NCI-H1092 (cell line): ENCODE data around the gene TOP3B.

ENCODE experiments used
- DNase-seq: peaks from one replicate; lab custom pipeline; 2025; lab: John Stamatoyannopoulos, UW

Gene TOP3B

GRCh38 chr22:22013559-22014284 lies 31.1 kb upstream of the TOP3B start:
- DNase-seq, result no peak

DNA sequence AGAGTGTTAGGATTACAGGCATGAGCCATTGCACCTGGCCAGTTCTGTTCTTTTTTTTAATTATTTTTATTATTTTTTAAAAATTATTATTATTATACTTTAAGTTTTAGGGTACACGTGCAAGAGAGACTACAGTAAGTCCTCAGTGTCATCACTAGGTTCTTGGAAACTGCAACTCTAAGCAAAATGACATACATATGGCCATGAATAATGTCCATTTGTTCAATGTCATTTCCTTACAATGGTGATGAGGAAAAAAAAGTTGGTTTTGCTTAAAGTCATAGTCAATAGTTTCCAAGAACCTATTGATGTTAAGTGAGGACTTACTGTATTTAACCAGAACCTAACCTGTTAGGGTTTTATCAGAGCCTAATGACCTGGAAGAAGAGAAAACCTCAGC lies 29.4 kb upstream of the TOP3B start:
- no peak for DNase-seq

DNA sequence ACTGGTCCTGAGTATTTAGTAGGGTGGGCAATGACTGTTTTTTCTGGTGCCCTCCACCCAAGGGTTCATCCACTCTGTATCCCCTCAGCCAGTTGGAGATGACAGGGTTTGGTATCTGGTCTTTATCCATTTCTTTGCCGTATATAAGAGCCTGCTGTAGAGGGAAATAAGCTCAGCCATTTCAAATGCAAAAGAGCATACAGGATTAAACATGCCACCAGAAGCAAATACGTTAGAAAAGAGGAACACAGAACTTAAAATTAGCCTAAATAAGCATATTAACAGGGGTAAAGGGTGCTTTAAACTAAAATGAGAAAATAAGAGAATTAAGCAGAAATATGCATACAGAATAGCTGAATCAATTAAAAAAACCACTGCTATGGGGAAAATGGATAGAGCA lies 27.8 kb upstream of the TOP3B start:
- DNase-seq, result no peak

DNA sequence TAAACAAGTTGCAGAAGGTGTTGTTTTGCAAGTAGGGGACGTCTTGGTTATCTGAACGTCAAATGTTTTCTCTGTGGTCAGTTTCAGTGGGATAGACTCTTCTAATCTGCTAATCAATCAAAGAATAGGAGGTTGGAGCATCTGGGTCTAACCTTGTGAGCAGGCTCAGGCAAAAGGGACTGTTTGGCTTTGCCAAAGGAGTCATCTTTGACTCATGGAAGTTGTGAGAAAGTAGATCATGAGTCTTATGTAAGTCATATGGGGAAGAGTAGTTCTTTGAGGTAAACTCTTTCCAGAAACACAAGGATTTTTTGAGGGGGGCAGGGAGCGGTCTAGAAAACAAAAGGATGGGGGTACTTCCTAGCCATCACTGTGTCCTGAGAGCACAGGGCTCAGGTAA lies 27.1 kb upstream of the TOP3B start:
- DNase-seq, result no peak

DNA sequence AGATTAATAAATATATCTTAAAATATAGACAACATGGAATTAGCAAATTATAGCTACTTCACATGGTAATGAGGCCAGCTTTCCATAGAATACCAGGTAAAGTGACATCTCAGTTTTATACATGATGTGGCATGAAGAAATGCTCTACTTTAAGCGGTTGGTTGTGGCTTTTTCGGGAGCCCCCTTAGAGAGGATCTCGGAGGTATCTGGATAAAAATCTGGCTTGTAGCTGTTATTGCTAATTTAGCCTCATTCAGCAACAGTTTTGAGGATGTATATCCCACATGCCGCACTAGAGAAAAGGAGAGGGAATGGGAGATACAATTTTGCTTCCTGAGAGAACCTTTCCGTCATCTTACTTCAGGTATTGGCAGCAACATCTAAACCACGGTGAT lies 24.0 kb upstream of the TOP3B start:
- DNase-seq, result no peak

DNA sequence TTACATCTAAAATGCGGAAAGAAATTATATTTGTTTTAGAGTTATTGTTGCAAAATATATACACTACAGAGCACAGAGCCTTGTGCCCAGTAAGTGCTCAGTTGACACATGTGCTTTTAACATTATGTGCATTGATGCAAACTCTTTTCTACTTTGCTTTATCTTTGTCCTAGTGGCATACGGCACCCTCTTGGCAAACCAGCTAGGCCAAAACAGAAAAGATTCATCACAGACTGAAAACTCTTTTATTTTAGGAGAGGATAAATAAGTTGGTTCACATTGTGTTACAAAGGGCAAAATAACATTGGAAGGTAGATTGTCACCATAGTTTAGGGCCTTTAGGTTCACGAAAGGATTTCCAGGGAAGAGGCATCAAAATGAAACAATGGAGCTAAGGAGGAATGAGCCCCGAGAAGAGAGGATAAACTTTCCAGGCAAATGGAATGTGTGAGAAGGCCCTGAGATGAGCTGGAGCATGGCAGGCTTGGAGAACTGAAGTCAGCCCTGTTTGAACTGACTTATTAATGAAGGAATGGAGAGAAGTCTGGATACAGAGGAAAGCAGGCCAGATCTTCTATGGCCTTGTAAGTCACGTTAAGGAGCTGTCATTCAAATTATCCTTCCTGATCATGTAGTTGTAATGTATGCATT lies 23.5 kb upstream of the TOP3B start:
- DNase-seq, result no peak

DNA sequence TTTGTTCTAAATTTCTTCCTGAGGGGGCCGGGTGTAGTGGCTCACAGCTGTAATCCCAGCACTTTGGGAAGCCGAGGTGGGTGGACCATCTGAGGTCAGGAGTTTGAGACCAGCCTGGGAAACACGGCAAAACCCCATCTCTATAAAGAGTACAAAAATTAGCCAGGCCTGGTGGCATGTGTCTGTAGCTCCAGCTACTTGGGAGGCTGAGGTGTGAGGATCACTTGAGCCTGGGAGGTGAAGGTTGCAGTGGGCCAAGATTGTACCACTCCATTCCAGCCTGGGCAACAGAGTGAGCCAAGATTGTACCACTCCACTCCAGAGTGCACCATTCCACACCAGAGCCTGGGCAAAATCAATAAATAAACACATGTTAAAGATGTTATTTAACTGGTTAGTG lies 20.6 kb upstream of the TOP3B start:
- no peak for DNase-seq

DNA sequence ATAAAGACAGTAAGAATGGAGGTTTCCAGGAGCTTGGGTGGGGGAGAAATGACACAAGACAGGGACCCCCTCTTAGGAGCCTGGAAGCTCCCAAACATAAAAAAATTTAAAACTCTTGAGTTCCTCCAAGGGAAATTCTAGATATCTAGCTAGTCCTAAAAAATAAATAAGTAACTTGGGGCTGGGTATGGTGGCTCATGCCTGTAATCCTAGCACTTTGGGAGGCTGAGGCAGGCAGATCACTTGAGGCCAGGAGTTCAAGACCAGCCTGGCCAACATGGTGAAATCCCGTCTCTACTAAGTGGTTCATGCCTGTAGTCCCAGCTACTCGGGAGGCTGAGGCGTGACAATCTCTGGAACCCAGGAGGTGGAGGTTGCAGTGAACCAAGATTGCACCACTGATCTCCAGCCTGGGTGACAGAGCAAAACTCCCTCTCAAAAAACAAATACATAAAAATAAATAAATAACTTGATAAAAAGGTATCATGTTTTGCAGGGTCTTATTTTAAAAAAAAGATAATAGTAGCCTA lies 20.0 kb upstream of the TOP3B start:
- no peak for DNase-seq

DNA sequence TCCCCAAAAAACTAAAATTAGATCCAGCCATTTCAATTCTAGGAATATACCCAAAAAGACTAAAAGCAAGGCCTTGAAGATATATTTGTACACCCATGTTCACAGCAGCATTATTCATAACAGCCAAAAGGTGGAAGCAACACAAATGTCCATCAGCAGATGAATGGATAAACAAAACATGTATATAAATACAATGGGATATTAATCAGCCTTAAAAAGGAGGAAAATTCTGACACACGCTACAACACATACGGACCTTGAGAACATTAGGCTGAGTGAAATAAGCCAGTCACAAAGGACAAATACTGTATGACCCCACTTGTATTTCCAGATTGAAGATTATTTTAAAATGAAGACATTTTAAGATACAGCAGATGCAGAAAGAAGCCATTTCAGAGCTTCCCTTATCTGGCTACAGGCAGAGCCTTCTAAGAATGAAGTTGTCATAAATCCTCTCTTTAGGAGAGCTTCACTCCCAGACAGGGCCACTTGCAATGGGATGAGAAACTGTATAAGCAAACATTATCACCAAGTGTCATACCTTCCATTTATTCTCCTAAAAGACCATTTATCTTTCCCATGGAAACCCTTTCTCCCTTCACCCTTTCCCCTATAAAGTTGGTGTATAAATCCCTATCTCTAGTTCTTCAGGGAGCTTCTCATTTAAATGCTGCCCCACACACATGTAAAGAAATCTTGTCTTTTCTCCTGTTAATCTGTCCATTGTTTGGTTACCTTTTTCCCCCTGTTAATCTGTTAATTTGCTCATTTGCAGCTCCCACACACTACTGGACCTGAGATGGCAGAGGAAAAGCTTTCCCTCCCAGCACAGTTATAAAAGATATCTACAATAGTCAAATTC lies 19.3 kb upstream of the TOP3B start:
- DNase-seq, result no peak

- no peak for DNase-seq
Observed at GRCh38 chr22:21998595-21999247, 16.1 kb upstream of the TOP3B start.

DNA sequence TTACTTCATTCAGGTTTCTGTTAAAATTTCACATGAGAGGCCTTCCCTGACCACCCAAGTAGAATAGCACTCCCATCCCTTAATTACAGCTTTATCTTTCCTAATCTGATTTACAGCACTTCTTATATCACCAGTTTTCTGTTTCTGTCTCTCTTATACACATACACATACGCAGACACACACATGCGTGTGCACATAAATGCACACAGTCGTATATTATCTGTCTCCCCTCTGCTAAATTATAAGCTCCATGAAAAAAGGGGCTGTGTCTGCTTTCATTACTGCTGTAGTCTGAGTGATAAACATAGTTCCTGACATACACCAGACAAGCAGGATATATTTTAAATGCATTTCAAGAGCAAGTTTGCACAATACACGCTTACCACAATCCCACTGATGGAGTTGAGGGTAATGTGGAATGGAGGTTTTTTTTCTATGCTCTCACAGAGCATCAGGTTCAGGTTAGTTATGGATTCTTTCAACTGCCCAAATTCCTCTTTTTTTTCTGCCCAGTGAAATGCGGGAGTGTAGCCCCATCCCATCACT lies 13.7 kb upstream of the TOP3B start:
- no peak for DNase-seq

DNA sequence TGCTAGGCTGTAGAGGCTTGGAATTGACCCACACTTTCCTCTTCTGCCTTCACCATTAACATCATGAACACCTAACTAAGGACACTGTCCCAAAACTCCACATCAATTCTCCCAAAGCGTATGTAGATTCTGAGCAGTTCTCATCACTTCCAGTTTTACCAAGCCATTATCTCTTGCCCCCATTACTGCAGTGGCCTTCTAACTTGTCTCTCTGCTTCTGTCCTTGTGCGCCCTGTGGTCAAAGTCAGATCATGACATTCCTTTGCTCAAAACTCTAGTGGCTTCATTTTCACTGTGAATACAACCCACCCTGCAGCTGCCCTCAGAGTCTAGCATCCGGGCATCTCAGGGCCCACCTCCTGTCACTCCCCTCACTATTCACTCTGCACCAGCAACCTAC lies 13.1 kb upstream of the TOP3B start:
- no peak for DNase-seq

DNA sequence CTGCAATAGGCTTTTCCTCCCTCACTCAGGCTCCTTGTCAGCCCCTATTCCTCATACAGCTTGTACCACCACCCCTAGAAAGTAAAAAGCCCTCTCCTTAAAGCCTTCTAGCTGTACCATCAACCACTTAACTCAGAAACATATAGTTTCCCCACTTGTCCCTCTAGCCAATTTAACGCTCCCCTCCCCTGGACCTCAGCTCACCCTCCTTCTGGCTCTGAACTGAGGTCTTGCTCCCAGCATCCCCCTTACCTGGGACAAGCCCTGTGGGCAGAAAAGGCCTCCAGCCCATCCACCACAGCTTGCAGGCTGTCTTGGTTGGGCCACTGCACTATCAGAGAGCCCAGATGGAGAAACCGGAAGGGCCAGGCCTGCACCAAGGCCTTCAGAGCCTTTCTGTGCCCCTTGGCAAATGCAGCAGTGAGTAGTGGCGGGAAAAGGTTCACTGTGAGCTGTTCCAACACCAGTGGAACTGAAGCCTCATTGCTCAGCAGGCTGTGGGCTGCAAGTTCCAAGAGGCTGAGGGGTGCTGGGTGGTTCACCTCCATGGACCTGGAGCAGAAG lies 12.4 kb upstream of the TOP3B start:
- no peak for DNase-seq

DNA sequence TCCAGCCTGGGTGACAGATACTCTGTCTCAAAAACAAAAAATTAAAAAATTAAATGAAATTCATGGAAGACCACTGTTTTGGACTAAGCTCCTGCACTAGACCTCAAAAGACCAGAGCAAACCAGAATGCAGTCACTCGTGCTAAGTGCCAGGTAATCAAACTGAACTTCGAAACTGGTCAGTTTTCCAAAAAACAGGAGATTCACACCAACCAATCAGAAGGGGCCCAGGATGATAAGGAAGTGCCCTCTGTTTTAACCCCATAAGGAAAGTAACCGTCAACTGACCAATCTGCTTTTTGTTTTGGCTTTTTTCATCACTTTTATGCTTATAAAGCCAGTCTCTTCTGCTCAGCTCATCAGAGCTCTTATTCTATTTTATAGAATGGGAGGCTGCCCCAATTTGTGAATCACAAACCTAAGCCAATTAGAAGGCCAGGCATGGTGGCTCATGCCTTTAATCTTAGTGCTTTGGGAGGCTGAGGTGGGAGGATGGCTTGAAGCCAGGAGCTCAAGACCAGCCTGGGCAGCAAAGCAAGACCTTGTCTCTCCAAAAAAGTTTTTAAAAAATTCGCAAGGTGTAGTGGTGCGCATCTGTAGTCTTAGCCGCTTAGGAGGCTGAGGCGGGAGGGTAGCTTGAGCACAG lies 10.1 kb upstream of the TOP3B start:
- DNase-seq, result no peak

GRCh38 chr22:21991774-21992173 lies 9.2 kb upstream of the TOP3B start:
- DNase-seq, result no peak

DNA sequence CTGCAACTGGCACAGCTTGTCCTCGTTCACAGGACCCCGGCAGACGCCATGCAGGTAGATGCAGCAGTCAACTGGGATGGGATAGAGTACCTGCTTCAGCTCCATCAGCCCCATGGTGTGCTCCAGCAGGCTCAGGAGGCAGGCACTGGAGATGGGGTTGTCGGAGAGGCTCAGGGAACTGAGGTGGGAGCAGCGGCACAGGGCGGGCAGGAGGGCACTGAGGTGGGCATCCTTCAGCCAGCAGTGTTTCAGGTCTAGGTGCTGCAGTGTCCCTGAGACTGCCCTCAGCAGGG lies 8.7 kb upstream of the TOP3B start:
- DNase-seq, result no peak

DNA sequence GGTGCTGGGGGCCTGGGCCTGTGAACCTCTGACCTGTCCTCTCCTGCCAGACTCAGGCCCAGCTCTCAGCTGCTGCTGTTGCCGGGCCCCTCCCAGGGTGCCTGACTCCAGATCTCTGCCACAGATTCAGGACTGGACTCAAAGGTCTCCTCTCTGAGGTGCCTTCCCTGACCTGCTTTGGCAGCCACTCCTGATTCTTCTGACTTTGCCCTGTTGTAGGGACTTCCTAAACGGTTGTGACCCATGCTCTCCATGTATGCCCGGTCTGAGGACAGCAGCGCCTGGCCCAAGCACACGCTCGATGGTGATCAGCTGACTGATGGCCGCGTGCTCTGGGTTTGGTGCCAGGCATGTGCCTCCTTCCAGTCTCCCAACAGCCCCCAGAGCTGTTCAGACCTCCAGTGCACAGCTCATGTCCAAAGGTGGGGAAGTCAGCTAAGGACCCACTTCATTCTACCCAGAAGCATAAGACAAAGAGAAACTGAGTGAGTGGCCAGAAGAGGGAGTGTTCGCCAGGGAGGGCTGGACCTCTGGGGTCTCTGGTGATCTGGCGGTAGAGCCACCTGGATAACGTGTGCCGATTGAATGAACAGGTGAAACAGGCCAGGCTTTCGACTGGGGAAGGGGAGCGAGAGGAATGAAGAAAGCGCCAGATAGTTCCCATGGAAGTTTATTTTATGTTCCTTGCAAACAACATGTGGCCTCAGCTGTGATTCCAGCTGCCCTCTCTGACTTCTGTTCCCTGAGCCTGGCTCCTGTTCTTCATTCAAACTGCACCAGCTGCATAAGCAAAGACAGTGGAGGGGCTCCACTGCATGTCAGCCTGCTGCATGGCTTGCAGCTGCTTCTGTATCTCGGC lies 8.1 kb upstream of the TOP3B start:
- DNase-seq, result no peak

DNA sequence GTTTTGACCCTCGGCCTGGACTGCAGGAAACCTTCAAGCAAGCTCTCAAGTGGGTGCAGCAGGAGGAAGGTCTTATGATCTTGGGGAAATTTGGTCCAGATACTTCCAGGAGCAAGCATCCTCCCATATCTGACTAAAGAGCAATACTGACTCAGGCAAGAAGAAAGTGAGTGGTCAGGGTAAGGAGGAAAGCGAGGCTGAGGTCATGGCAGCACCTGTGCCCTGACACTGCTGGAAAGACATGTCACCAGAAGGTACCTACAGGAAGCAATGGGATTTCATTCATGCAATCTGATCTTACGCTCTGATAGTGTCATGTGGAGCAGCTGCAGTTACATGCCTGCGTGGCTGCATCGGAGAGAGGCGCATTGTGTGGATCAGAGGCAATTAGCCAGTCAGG lies 6.5 kb upstream of the TOP3B start:
- DNase-seq, result no peak

DNA sequence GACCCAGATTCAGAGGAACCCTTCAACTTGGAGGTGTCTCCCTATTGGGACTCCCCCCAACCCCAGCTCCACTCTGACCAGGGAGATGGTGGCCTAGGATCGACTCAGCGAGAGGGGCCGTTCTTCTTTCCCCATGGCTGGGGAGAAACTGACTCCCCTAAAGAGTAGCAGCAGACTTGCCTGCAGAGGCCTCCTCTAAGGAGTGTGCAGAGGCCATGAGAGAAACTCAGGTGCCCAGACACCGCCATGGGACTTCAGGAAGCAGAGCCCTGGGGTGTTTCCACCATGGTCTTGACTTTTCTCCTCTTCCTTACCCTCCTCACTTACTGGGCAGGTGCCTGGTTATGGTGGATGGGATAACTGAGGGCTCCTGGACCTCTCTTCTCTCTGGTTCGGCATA lies 2.6 kb upstream of the TOP3B start:
- no peak for DNase-seq

- no peak for DNase-seq
Observed at GRCh38 chr22:21984793-21985192, 2.2 kb upstream of the TOP3B start.
